Measurements from ENCODE around the gene PGAM2. TPM values are rescaled to one million over a fixed set of nuclear protein-coding genes. Genes with fewer than 3 reads are reported as not detected.
"Not testable (repeated sequence)": the region's sequence is repeated elsewhere in the genome, so short reads cannot be mapped to it uniquely, and the experiment has no call there.

Gene PGAM2
- total RNA-seq, 4 donors from 2014 or later = 2.3 to 5.0 TPM; not detected in 2

- not testable (repeated sequence) for DNase-seq (ENCODE audit: low spot score in 2 of 2); H3K27ac ChIP-seq; H3K9me3 ChIP-seq; H3K36me3 ChIP-seq; H3K27me3 ChIP-seq; H3K4me3 ChIP-seq
- peaks cover 13% of the 10 kb centered on the region for H3K4me1 ChIP-seq
- 93% methylated on average over 6 of the region's 7 CpGs for WGBS
Observed at GRCh38 chr7:44022069-44022468, 43.3 kb downstream of the PGAM2 start.

DNA sequence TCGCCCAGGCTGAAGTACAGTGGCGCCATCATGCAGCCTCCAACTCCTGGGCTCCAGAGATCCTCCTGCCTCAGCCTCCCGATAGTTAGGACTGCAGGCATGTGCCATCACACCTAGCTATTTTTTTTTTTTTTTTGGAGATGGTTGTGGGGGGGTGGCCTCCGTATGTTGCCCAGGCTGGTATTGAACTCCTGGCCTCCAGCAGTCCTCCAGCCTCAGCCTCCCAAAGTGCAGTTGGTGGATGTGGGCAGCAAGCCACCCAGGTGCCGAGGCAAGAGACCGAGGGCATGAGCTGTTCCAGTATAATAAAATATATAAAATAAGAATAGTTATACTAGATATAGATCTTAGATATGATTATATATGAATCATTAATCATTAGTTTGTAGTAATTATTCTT lies 45.5 kb downstream of the PGAM2 start:
- not testable (repeated sequence) for H3K27me3 ChIP-seq; H3K4me3 ChIP-seq; H3K27ac ChIP-seq; H3K36me3 ChIP-seq; DNase-seq (ENCODE audit: low spot score in 2 of 2); H3K9me3 ChIP-seq
- peaks cover 13% of the 10 kb centered on the region for H3K4me1 ChIP-seq
- 68% methylated on average over 6 of the region's 6 CpGs for WGBS

DNA sequence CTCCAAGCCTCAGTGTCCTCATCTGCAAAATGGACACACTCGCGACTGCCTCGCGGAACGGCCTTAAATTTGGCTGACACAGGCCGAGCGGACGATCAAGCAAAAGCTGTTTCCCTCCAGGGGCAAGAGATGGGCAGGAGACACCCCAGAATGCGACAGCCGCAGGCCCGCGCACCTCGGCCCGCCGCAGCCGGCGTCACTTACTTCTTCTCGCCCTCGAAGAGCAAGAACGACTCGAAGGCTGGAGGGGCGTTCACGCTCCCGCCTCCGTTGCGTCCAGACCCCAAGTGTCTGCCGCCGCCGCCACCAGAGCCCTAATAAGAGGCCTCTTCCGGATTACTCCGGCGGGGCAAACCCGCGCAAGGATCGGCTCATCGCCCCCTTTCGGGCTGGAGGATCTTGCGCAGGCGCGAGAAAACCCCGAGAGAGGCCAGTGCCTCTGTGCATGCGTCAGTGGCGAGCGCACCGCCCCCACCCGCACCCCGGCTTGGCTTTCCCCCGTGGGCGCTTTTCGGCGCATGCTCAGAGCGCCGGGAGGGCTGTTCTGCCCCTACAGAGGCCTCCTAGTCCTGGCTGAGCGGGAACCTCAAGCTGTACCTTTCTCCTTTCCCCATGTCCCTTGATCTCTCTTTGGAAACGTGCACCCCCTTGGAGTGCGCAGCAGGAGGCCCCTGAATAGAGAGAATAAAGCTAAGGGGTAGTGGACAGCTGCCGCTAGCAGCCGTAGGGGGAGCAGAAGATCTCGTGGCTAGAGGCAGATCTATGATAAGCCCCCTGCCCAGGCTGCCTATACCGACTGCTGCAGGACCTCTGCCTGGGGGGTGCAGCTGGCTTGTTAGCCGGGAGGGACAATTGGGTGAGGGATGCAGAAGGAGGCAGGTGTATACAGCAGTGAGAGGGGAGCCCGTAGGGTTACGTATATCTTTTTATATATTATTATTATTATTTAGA lies 46.2 kb downstream of the PGAM2 start:
- not testable (repeated sequence) for H3K9me3 ChIP-seq, H3K36me3 ChIP-seq, H3K27me3 ChIP-seq
- WGBS = 2% methylated on average over 40 of the region's 63 CpGs
- TF ChIP-seq CTCF (IDR thresholded peaks at IDR 0.05) = peak in 1 of 2 donors; percentile 79
- TF ChIP-seq POLR2AphosphoS5 (IDR thresholded peaks at IDR 0.05) = peak in 1 of 3 donors; percentile 34
- peak in 1 of 2 donors; percentile 84 for TF ChIP-seq POLR2A (IDR thresholded peaks at IDR 0.05)
- Histone ChIP-seq H3K4me3 (peak overlapping the region; percentile 76), H3K4me1 (peaks cover 13% of the 10 kb centered on the region), H3K27ac (peak overlapping the region; percentile 75)
- peak; percentile 98 for DNase-seq (ENCODE audit: low spot score in 2 of 2)

GRCh38 chr7:44015090-44015489 lies 50.3 kb downstream of the PGAM2 start:
- peaks cover 16% of the 10 kb centered on the region for H3K36me3 ChIP-seq

More at GRCh38 chr7:44015090-44015489, 50.3 kb downstream of the PGAM2 start:
- peaks cover 13% of the 10 kb centered on the region for H3K4me1 ChIP-seq
- H3K4me3 ChIP-seq; H3K27ac ChIP-seq; H3K27me3 ChIP-seq; DNase-seq (ENCODE audit: low spot score in 2 of 2); H3K9me3 ChIP-seq: not testable (repeated sequence)
- WGBS = no CpG with 5 or more reads among the region's 12 CpGs

Other genes starting within 250 kb of the PGAM2 start
- gene MRPS24, start 196.1 kb downstream of the PGAM2 start, total RNA-seq = 100 to 1,000 TPM in 2 of 4 donors, 10 to 100 TPM in 2; 65.1 to 111 (median 95.6) TPM
- 10 to 100 TPM; 36.3 to 60.3 (median 39.6) TPM for gene URGCP, start 159.0 kb downstream of the PGAM2 start, total RNA-seq
- gene UBE2D4, start 139.1 kb downstream of the PGAM2 start, total RNA-seq = 10 to 100 TPM; 13.6 to 29.1 (median 17.2) TPM
- gene SPDYE1, start 67.7 kb downstream of the PGAM2 start, total RNA-seq = not detected
- 100 to 1,000 TPM in 1 of 4 donors, 10 to 100 TPM in 3; 95.7 to 133 (median 98.2) TPM for gene DBNL, start 20.9 kb downstream of the PGAM2 start, total RNA-seq
- 10 to 100 TPM; 38.0 to 77.6 (median 56.9) TPM for gene POLM, start 17.0 kb upstream of the PGAM2 start, total RNA-seq
- gene AEBP1, start 38.8 kb upstream of the PGAM2 start, total RNA-seq = 10 to 100 TPM; 24.3 to 74.0 (median 43.3) TPM
- 10 to 100 TPM; 58.7 to 80.5 (median 66.1) TPM for gene POLD2, start 58.0 kb upstream of the PGAM2 start, total RNA-seq
- not detected for gene MYL7, start 75.8 kb upstream of the PGAM2 start, total RNA-seq
- under 1 TPM in 1 of 4 donors, not detected in 3; 0.52 TPM for gene GCK, start 123.9 kb upstream of the PGAM2 start, total RNA-seq
- gene YKT6, start 135.4 kb upstream of the PGAM2 start, total RNA-seq = 10 to 100 TPM; 40.6 to 52.1 (median 43.5) TPM

All from suprapubic skin (tissue), 4 donors.